Ectodermal cell (in vitro differentiated cells): ENCODE results near the gene NAA20. TPM values are rescaled to one million over a fixed set of nuclear protein-coding genes. Genes with fewer than 3 reads are reported as not detected.

Experiments used
- H3K27ac ChIP-seq: 2 replicates; pipeline ENCODE4 v1.7.0; 2013; ENCODE audit warnings: mild to moderate bottlenecking, low read depth, low read length; ENCODE audit not compliant: insufficient read depth, poor library complexity, severe bottlenecking
- H3K27me3 ChIP-seq: 2 replicates; pipeline ENCODE4 v1.7.0; 2013; ENCODE audit warnings: mild to moderate bottlenecking, low read length; ENCODE audit not compliant: insufficient read depth, control insufficient read depth, poor library complexity, severe bottlenecking
- H3K36me3 ChIP-seq: one replicate; pipeline ENCODE4 v1.7.0; 2013; ENCODE audit warnings: low read length; ENCODE audit not compliant: control insufficient read depth, insufficient read depth
- H3K4me1 ChIP-seq: one replicate; pipeline ENCODE4 v1.7.0; 2013; ENCODE audit warnings: low read length; ENCODE audit not compliant: control insufficient read depth, insufficient read depth
- H3K4me3 ChIP-seq: 2 replicates; pipeline ENCODE4 v1.7.0; 2013; ENCODE audit warnings: low read depth, low read length, control low read depth; ENCODE audit not compliant: insufficient read depth
- H3K9me3 ChIP-seq: 2 replicates; pipeline ENCODE4 v1.7.0; 2013; ENCODE audit warnings: mild to moderate bottlenecking, low read length, moderate library complexity; ENCODE audit not compliant: control insufficient read depth
- WGBS, 2 experiments: methylation state at CpG; one replicate each; pipeline ENCODE4 v1.1.7; 2013; ENCODE audit warnings: missing lambda C conversion rate in 2 of 2; 5-methylcytosine and 5-hydroxymethylcytosine counted together
- polyA plus RNA-seq, 4 experiments: library from polyadenylated mRNA; stranded (reverse); fragments of 50-300 nt; gene quantifications; one replicate each; pipeline ENCODE4 v1.2.3, GENCODE V29; 2013

NAA20 gene, protein sequence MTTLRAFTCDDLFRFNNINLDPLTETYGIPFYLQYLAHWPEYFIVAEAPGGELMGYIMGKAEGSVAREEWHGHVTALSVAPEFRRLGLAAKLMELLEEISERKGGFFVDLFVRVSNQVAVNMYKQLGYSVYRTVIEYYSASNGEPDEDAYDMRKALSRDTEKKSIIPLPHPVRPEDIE
- polyA plus RNA-seq (2013, experiment 1 of 4) = 34.1 TPM
- 39.8 TPM for polyA plus RNA-seq (2013, experiment 2 of 4)
- 37.3 TPM for polyA plus RNA-seq (2013, experiment 3 of 4)
- 38.3 TPM for polyA plus RNA-seq (2013, experiment 4 of 4)

DNA sequence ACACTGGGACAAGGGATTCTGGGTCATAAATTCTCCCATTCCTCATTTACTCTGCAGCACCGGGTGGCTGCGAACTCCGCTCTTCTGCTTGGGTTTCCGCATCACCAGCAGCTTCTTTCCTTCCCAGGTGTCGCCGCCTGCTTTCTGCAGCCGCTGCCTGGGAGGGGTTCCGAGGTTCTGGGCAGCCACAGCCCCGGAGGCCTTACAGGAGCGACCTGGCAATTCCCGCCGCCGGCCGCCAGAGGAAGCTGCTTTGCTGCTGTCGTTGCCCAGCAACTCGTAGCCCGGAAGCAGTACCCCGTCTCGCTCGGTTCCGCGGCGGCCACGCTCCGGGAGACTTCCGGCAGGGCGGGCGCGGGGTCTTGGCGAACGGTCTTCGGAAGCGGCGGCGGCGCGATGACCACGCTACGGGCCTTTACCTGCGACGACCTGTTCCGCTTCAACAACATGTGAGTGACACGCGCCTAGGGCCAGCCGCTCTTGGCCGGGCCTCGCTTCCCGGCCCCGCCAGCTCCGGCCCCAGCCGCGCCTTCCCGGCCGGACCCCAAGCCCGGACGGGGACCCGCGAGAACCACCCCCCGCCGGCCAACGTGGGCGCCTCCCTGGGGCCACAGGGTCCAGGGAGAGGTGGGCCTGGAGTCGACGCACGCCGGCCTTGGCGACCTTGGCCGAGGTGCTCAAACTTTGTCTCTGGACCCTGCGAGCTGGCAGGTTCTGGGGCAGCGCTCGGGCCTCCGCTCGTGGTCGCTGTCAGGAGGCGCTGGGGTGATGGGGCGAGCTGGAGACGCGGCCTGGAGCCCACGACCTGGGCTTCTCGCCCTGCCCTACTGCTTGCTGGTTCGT, at the start of gene NAA20:
TSS of gene NAA20 (plus strand) at position 362 of the 843 bp plus-strand sequence. CDS start at position 397, 35 bp downstream.
- Histone ChIP-seq H3K36me3 (no peaks in the 10 kb centered on the region), H3K27me3 (no peaks in the 10 kb centered on the region), H3K4me1 (peaks cover 5% of the 10 kb centered on the region), H3K9me3 (no peaks in the 10 kb centered on the region), H3K4me3 (peak within 1 kb of the TSS; percentile 93), H3K27ac (no peak within 1 kb of the TSS)
- WGBS, 2 experiments = 1% methylated on average over 81 of the region's 81 CpGs

DNA sequence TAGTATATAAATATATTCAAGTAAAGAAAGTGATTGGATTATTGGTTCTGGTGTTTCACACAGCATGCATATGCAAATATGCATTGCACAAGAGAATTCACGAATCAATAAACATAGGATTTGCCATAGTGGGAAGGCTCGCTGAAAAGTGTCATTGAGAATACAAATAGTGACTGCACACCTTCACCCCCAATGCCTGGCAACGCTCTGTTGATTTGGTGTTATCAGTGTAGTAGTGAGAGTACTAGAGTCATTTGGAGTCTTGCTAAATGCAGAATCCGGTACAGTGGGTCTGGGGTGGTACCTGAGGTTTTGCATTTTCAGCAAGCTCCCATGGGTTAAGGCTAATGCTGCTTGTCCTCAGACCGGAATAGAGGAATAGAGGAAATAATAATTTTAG, 49.7 kb upstream of the NAA20 start:
- H3K4me1 ChIP-seq = no peaks in the 10 kb centered on the region
- H3K4me3 ChIP-seq = no peak overlapping the region
- WGBS, 2 experiments = 96% methylated on average over 4 of the region's 5 CpGs
- no peaks in the 10 kb centered on the region for H3K9me3 ChIP-seq
- H3K36me3 ChIP-seq = no peaks in the 10 kb centered on the region
- H3K27me3 ChIP-seq = no peaks in the 10 kb centered on the region
- H3K27ac ChIP-seq = no peak overlapping the region

DNA sequence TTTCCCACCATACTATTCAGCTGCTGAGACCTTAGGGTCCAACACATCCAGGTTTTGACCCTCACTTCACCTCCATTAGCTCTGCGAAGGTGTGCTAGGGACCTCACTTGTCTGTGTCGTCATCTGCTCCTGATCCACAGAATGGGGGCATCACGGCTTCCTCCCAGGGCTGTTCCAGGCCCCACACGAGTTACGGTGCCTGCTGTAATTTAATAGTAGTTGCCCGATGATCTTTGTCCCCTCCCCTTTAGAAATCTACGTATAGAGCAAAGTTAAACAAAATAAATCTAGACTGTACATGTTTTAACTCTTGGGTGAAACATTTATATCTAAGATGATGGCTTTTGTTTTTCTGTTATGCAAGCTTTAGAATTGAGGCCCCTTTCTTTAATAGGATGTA, 49.1 kb upstream of the NAA20 start:
- 95 to 97% methylated on average over 5 to 7 of the region's 7 CpGs for WGBS, 2 experiments
- H3K27me3 ChIP-seq = no peaks in the 10 kb centered on the region
- H3K27ac ChIP-seq = no peak overlapping the region
- H3K9me3 ChIP-seq = no peaks in the 10 kb centered on the region
- H3K4me3 ChIP-seq = no peak overlapping the region
- H3K4me1 ChIP-seq = no peaks in the 10 kb centered on the region
- H3K36me3 ChIP-seq = no peaks in the 10 kb centered on the region

DNA sequence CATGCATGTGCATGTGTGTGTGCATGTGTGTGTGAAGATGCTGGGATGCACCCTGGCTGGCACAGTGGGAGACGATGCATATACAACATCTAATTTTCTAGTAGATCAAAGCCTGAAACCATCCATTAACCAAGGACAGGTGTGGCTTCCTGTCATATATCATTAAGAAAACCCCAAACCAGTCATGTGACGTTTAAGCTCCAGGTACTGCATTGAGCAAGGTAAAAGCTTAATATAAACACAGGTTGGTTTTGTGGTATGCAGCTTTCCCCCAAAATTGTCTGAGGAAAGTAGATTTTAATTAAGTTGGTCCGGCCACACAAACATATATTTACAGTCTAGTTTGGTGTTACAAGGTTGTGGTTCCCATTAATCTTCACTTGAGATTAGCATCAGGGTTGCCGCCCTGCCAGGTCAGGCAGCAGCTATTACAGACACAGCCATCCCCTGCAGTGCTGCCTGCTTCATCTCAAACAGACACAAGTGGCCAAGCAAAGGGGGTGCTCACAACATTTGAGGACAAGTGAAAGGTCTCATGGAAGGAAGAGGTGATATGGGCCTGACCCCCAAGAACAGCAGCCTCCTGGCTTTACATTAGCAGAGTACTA, 48.6 kb upstream of the NAA20 start:
- Histone ChIP-seq H3K4me1 (no peaks in the 10 kb centered on the region), H3K36me3 (no peaks in the 10 kb centered on the region)
- WGBS, 2 experiments = 91 to 96% methylated on average over 3 to 4 of the region's 4 CpGs

DNA sequence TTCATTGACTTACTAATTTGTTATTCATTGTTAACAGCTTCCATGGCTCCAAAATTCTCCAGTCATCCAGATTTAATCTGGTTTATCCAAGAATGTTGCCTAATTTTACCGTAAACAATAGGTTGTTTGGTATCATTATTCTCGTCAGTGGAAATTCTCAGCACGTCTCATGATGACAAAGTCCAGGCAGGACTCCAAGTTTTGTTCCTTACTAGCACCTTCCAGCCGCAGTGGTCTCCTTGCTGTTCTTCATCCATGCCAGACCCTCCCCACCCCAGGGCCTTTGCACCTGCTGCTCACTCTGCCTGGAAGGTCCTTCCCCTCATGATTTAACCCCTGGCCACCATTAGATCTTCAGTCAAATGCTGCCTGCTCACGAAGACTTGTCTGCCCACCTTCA, 48.1 kb upstream of the NAA20 start:
- Histone ChIP-seq H3K27me3 (no peaks in the 10 kb centered on the region), H3K4me1 (no peaks in the 10 kb centered on the region), H3K27ac (no peak overlapping the region), H3K4me3 (no peak overlapping the region), H3K36me3 (no peaks in the 10 kb centered on the region), H3K9me3 (no peaks in the 10 kb centered on the region)
- WGBS, 2 experiments = 92 to 94% methylated on average over 5 of the region's 5 CpGs

More for the DNA sequence above, 48.6 kb upstream of the NAA20 start:
- H3K27me3 ChIP-seq = no peaks in the 10 kb centered on the region
- H3K27ac ChIP-seq = no peak overlapping the region
- no peak overlapping the region for H3K4me3 ChIP-seq
- H3K9me3 ChIP-seq = no peaks in the 10 kb centered on the region

DNA sequence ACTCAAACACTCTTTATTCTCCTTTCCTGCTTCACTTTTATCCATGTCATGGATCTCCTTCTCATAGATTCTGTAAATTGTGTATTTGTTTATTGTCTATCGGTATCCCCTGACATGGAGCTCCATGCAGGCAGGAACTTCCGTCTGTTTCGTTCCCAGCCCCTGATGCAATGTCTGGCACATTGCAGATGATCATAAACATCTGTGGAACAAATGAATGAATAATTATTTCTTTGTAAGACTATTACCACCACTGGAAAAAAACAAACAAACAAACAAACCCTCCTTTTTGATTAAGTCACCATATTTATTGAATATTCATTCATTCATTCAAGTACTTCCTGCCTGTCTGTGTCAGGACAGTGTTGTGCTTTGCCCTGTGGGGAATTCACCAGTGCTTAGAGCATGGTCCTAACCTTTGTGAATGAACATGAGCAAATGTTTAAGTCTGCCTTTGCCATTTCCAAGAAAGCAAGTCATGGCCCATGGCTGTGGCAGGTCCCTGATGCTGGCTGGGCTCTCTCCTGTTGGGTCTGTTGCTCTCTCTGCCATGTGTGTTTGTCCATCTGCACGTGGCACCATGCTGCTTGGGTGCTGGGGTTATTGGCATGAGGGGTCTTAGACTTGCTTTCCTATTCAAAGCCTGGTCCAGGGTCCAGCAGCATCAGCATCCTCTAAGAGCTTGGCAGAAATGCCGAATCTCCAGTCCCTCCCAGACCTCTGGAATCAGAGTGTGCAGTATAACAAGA, 47.5 kb upstream of the NAA20 start:
- 93 to 95% methylated on average over 5 of the region's 5 CpGs for WGBS, 2 experiments
- no peak overlapping the region for H3K27ac ChIP-seq
- H3K27me3 ChIP-seq = no peaks in the 10 kb centered on the region
- no peaks in the 10 kb centered on the region for H3K4me1 ChIP-seq
- no peaks in the 10 kb centered on the region for H3K36me3 ChIP-seq
- H3K4me3 ChIP-seq = no peak overlapping the region
- H3K9me3 ChIP-seq = no peaks in the 10 kb centered on the region

DNA sequence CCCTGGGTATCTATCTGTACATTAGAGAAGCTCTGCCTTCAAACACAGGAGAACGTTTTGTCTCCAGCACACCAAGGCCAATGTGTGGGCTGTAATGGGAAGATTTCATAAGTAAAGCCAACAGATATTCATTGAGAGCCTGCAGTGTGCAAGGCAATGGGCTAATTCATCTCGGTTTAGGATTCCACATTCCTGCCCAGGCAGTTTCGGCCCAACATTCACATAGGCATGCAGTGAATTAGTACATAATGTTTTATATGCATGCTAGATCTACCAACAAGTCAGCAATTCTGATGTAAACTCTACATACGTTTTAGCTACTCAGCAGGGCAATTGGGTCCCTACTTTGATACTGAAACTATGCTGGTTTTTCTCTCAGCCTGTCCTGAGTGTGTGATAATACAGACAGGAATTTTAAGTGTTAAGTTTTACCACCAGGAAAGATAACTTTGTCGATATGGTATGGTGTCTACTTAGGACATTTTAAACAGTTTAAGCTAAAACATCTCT, 46.9 kb upstream of the NAA20 start:
- Histone ChIP-seq H3K9me3 (no peaks in the 10 kb centered on the region), H3K4me1 (no peaks in the 10 kb centered on the region), H3K4me3 (no peak overlapping the region), H3K27me3 (no peaks in the 10 kb centered on the region), H3K27ac (no peak overlapping the region), H3K36me3 (no peaks in the 10 kb centered on the region)
- 86 to 87% methylated on average over 4 to 5 of the region's 5 CpGs for WGBS, 2 experiments

DNA sequence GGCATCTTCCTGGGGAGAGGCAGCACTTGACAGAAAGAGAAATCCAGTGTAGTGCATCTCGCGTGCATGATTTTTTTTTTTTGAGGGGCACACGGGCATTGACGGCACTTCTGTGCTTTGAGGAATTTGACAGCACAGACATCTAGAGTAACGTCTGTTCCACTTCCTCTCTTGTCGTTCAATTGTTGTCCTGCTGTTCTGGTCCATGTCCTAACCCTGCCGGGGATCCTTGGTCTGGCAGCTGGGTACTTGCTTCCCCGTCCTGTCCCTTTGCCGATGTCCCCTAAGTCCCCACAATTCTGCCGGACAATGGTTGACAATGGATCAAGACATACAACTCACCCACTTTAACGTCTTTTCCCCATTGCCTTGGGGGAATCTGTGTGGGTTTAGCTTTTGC, 46.0 kb upstream of the NAA20 start:
- H3K9me3 ChIP-seq = no peaks in the 10 kb centered on the region
- 86 to 91% methylated on average over 11 of the region's 11 CpGs for WGBS, 2 experiments
- H3K27me3 ChIP-seq = no peaks in the 10 kb centered on the region
- H3K4me3 ChIP-seq = no peak overlapping the region
- no peaks in the 10 kb centered on the region for H3K36me3 ChIP-seq
- no peak overlapping the region for H3K27ac ChIP-seq
- H3K4me1 ChIP-seq = peaks cover 3% of the 10 kb centered on the region

DNA sequence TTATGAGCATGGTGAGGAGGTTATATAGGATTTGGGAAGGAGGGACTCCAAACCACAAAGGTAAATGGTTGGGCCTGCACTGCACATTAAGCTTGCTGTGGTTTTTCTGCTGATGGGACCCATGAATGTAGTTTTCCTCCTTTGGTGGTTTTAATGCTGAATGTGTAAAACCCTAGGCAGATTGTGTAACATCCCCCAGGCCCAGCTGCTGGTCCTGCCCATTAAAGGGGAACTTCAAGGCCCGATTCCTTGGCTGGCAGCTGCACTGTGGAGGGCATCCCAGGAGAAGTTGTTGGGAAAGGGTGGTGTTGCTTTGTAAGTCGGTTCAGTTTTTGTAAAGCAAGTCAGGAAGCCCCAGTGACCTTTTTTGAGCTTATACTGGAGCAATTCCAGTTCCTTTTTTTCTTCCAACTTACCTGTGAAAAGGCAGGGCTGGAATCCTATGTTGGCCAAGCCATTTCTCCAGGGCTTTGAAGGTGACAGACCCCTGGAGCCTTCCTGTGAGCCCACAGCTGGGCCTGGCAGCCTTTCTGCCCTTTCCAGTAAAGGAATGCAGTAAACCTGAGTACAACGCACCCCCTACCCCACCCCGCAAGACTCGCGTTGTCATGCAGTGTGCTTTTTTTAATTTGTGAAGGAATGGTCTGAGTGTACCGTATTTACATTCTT, 43.1 kb upstream of the NAA20 start:
- 90 to 97% methylated on average over 6 to 7 of the region's 7 CpGs for WGBS, 2 experiments
- H3K27ac ChIP-seq = no peak overlapping the region
- no peak overlapping the region for H3K4me3 ChIP-seq
- peaks cover 22% of the 10 kb centered on the region for H3K4me1 ChIP-seq
- H3K27me3 ChIP-seq = no peaks in the 10 kb centered on the region
- H3K36me3 ChIP-seq = no peaks in the 10 kb centered on the region
- no peaks in the 10 kb centered on the region for H3K9me3 ChIP-seq
